ENCODE results near the gene FRYL. TPM values are rescaled to one million over a fixed set of nuclear protein-coding genes. Genes with fewer than 3 reads are reported as not detected.
"Not testable (repeated sequence)": the region's sequence is repeated elsewhere in the genome, so short reads cannot be mapped to it uniquely, and the experiment has no call there.

The FRYL gene
- total RNA-seq, 1 donor from 2014 or later: 69.6 TPM

DNA sequence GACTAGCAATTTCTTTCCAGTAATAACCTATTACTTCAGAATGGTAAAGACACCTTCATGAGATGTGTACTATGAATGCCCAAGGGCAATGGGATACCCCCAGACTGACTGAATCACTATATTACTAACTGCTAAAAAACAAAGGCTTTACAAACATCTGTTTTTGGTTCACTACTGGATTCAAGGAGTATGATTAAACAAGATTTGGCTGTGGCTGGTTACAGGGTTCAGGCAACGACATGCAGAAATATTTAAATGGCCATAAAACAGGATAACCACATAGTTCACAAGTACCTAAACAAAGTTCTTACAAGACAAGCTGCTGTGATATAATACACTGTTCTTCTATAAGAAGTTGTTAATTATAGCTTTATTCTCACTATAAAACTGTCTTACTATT, 128.2 kb downstream of the FRYL start:
- no peaks in the 10 kb centered on the region for H3K9me3 Mint-ChIP-seq
- no peak overlapping the region for H3K4me3 Mint-ChIP-seq (ENCODE audit: low read depth)
- DNase-seq (ENCODE audit: low spot score): no peak
- H3K4me1 Mint-ChIP-seq (ENCODE audit: low read depth): peaks cover 48% of the 10 kb centered on the region
- H3K27me3 Mint-ChIP-seq (ENCODE audit: low read depth): no peaks in the 10 kb centered on the region
- no peak overlapping the region for H3K27ac Mint-ChIP-seq
- intact Hi-C loops (cut with micrococcal nuclease): no loop called here
- H3K36me3 Mint-ChIP-seq (ENCODE audit: low read depth): peaks cover 13% of the 10 kb centered on the region

DNA sequence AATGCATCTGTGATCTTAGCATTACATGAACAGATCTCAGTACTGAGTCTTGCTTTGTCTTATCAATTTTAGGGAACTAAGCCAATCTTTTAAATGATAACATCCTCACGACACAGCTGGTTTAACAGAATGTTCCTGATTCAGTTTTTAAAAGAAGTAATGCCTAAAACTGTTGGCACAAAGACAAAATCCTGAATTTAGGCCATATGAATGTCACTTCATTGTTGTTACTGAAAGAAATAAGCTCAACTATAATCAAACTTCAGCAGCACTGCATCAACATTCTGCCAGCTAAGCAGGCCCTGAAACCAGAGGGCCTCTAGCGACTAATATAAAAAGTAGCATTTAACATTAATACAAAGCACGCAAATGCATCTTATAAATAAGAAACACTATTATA, 130.6 kb downstream of the FRYL start:
- Mint-ChIP-seq H3K27me3 (ENCODE audit: low read depth) (no peaks in the 10 kb centered on the region), H3K27ac (no peak overlapping the region), H3K9me3 (no peaks in the 10 kb centered on the region), H3K36me3 (ENCODE audit: low read depth) (peaks cover 13% of the 10 kb centered on the region), H3K4me3 (ENCODE audit: low read depth) (no peak overlapping the region), H3K4me1 (ENCODE audit: low read depth) (peaks cover 37% of the 10 kb centered on the region)
- intact Hi-C loops (cut with micrococcal nuclease): no loop called here
- DNase-seq (ENCODE audit: low spot score): no peak

DNA sequence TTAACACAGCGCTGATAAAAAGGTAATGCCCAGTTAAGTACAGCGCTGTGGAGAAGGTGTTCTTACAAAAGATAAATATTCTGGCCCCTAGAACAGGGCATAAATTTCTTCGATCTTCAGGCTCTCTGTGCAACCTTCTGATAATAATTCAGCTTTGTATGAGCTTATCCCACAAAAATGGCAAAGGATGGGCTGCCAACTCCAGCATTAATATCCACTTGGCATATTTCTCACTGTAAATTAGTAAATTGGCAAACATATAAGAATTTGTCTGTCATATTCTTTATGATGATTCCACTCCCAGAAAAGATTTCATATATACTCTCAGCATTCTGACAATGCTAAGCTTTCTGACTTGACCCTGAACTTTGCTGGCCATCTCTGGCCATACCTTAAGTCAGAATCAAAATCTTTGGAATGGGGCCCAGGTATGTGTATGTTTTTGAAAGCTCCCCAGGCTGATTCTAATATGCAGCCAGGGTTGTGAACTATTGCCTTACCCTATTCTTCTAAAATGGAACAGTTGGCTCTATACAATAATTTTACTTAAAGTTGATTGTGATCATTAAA, 134.8 kb downstream of the FRYL start:
- Mint-ChIP-seq H3K27me3 (ENCODE audit: low read depth) (no peaks in the 10 kb centered on the region), H3K4me1 (ENCODE audit: low read depth) (peaks cover 8% of the 10 kb centered on the region)
- no peak for DNase-seq (ENCODE audit: low spot score)

DNA sequence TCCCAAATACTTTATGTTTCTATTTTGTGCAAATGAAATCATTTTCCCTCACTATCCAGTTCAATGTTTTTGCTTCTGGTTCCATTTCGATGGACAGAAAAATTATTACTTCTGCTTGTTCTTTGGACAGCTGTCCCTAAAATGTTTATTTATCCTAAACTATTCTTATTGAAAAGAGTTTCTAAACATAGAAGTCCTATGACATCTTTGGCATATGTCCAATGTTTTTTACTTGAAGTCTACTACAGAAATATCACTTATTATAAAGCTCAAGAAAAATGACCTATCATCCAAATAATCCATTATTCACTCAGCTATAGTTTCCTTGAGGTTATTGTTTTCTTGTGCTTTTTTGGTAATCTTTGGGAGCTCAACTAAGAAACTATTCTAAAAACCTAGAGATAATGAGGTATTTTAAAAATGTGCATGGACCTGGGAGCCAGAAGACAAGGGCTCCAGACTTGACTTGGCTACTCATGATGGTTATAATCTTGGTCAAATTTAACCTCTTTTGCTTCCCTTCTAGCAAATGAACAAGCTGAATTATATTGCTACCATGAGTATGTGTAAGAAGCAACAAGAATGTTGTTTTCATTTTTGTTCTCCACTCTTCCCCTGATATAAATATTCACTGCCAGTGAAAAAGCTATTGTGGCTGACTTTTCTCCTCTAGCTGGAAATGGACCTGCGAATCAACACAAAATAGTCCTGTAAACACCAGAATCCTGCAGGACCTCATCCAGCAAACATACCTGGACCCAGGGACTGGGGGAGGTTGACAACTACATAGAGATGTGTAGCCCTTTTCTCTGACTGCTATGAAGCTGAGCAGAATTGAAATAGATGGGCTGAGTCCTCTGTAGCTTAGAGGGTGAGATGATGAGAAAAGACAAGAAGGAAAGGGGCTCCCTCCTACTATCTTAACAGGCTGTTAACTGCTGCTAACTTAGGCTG, 137.4 kb downstream of the FRYL start:
- H3K4me1 Mint-ChIP-seq (ENCODE audit: low read depth): peaks cover 9% of the 10 kb centered on the region
- H3K27me3 Mint-ChIP-seq (ENCODE audit: low read depth): no peaks in the 10 kb centered on the region
- no peaks in the 10 kb centered on the region for H3K9me3 Mint-ChIP-seq
- peaks cover 11% of the 10 kb centered on the region for H3K36me3 Mint-ChIP-seq (ENCODE audit: low read depth)
- no peak overlapping the region for H3K4me3 Mint-ChIP-seq (ENCODE audit: low read depth)
- H3K27ac Mint-ChIP-seq: no peak overlapping the region
- intact Hi-C loops (cut with micrococcal nuclease): no loop called here
- no peak for DNase-seq (ENCODE audit: low spot score)

More for the DNA sequence above, 134.8 kb downstream of the FRYL start:
- no peaks in the 10 kb centered on the region for H3K9me3 Mint-ChIP-seq
- peaks cover 5% of the 10 kb centered on the region for H3K36me3 Mint-ChIP-seq (ENCODE audit: low read depth)
- intact Hi-C loops (cut with micrococcal nuclease): no loop called here
- H3K27ac Mint-ChIP-seq: no peak overlapping the region
- H3K4me3 Mint-ChIP-seq (ENCODE audit: low read depth): no peak overlapping the region

DNA sequence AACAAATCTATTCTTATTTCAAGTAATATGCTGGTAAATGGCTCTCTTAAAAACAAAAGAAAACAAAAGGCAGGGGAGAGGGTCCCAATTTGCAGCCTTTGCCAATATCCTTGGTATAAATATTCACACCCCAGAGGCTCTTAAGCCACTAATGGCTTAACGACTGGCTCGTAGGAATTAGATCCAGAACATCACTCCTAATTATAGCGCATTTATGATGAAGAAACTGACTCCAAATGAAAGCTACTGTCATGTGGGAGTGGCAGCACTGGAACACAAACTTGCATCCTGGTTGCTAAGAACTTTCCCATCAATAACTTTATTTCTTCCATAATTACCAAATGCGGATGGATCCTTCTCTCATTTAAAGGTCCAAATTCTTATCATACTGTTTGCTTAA, 138.7 kb downstream of the FRYL start:
- intact Hi-C loops (cut with micrococcal nuclease): no loop called here
- no peaks in the 10 kb centered on the region for H3K9me3 Mint-ChIP-seq
- no peaks in the 10 kb centered on the region for H3K27me3 Mint-ChIP-seq (ENCODE audit: low read depth)
- H3K27ac Mint-ChIP-seq: no peak overlapping the region
- H3K4me1 Mint-ChIP-seq (ENCODE audit: low read depth): peaks cover 14% of the 10 kb centered on the region
- H3K4me3 Mint-ChIP-seq (ENCODE audit: low read depth): no peak overlapping the region
- DNase-seq (ENCODE audit: low spot score): no peak
- peaks cover 11% of the 10 kb centered on the region for H3K36me3 Mint-ChIP-seq (ENCODE audit: low read depth)

DNA sequence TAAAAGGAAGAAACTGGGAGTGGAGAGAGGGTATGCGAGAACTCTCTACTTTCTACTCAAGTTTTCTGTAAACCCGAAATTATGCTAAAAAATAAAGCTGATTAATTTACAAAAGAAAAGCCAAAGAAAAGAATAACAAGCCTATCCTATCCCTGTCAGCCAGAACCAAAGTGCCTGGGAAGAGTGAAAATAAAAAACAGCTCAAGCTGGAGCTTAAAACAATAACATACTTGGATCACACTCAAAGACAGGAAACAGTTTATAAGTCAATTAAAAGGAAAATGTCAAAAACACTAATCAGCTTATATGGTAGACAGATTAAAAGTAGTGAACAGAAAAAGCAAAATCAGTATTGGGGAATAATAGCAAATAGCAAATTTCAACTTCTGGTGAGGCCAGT, 139.4 kb downstream of the FRYL start:
- Mint-ChIP-seq H3K9me3 (no peaks in the 10 kb centered on the region), H3K27ac (no peak overlapping the region)
- intact Hi-C loops (cut with micrococcal nuclease): no loop called here

DNA sequence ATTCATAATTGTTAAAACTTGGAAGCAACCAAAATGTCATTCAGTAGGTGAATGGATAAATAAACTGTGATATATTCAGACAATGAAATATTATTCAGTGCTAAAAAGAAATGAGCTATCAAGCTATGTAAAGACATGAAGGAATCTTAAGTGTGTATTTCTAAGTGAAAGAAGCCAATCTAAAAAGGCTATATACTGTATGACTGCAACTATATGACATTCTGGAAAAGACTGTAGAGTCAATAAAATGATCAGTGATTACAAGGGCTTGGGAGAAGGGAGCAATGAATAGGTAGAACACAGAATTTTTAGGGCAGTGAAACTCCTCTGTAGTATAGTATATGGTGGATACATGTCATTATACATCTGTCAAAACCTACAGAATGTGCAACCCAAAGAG, 139.9 kb downstream of the FRYL start:
- no peaks in the 10 kb centered on the region for H3K27me3 Mint-ChIP-seq (ENCODE audit: low read depth)
- H3K36me3 Mint-ChIP-seq (ENCODE audit: low read depth): peaks cover 11% of the 10 kb centered on the region
- intact Hi-C loops (cut with micrococcal nuclease): no loop called here
- H3K27ac Mint-ChIP-seq: no peak overlapping the region
- no peaks in the 10 kb centered on the region for H3K9me3 Mint-ChIP-seq
- peaks cover 16% of the 10 kb centered on the region for H3K4me1 Mint-ChIP-seq (ENCODE audit: low read depth)
- H3K4me3 Mint-ChIP-seq (ENCODE audit: low read depth): no peak overlapping the region
- no peak for DNase-seq (ENCODE audit: low spot score)

More for the DNA sequence above, 139.4 kb downstream of the FRYL start:
- no peak for DNase-seq (ENCODE audit: low spot score)
- Mint-ChIP-seq H3K36me3 (ENCODE audit: low read depth) (peaks cover 11% of the 10 kb centered on the region), H3K4me3 (ENCODE audit: low read depth) (no peak overlapping the region), H3K27me3 (ENCODE audit: low read depth) (no peaks in the 10 kb centered on the region), H3K4me1 (ENCODE audit: low read depth) (peaks cover 16% of the 10 kb centered on the region)

DNA sequence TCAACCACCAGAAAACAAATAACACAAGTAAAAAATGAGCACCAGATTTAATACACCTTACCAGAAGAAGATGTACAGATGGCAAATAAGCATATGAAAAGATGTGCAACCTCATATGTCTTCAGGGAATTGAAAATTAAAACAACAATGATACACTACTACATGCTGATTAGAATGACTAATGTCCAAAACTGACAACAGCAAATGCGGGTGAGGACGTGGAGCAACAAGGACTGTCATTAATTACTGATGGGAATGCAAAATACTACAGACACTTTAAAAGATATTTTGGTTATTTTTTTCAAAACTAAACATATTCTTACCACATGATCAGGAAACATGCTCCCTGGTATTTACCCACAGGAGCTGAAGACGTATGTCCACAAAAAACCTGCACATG, 140.3 kb downstream of the FRYL start:
- no peak for DNase-seq (ENCODE audit: low spot score)
- no peaks in the 10 kb centered on the region for H3K27me3 Mint-ChIP-seq (ENCODE audit: low read depth)
- no peak overlapping the region for H3K4me3 Mint-ChIP-seq (ENCODE audit: low read depth)
- intact Hi-C loops (cut with micrococcal nuclease): no loop called here
- no peaks in the 10 kb centered on the region for H3K9me3 Mint-ChIP-seq
- H3K27ac Mint-ChIP-seq: no peak overlapping the region
- H3K36me3 Mint-ChIP-seq (ENCODE audit: low read depth): peaks cover 11% of the 10 kb centered on the region
- peaks cover 16% of the 10 kb centered on the region for H3K4me1 Mint-ChIP-seq (ENCODE audit: low read depth)

DNA sequence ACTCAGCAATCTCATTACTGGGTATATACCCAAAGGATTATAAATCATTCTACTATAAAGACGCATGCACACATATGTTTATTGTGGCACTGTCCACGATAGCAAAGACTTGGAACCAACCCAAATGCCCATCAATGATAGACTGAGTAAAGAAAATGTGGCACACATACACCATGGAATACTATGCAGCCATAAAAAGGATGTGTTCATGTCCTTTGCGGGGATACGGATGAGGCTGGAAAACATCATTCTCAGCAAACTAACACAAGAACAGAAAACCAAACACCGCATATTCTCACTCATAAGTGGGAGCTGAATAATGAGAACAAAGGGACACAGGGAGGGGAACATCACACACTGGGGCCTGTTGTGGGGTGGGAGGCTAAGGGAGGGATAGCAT, 141.5 kb downstream of the FRYL start:
- H3K27me3 Mint-ChIP-seq (ENCODE audit: low read depth); H3K9me3 Mint-ChIP-seq; H3K4me3 Mint-ChIP-seq (ENCODE audit: low read depth); DNase-seq (ENCODE audit: low spot score); intact Hi-C loops (cut with micrococcal nuclease); H3K27ac Mint-ChIP-seq: not testable (repeated sequence)
- Mint-ChIP-seq H3K4me1 (ENCODE audit: low read depth) (peaks cover 16% of the 10 kb centered on the region), H3K36me3 (ENCODE audit: low read depth) (peaks cover 11% of the 10 kb centered on the region)

DNA sequence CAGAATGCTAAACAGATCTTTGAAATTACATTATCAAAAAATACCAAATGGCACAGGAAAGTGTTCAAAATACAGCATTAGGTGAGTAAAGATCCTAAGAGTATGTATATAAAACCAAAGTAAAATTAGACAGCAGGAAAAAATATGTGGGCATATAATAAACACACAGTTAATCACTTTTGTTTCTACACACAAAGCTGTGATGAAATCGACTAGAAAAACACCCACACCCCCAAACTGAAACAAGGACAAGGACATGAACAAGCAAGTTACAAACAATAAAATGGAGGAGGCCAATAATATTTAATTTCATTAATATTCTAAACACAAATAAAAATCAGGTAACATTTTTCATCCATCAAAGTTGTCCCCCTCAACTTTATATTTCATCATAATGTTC, 143.2 kb downstream of the FRYL start:
- no peak for DNase-seq (ENCODE audit: low spot score)
- Mint-ChIP-seq H3K9me3 (no peaks in the 10 kb centered on the region), H3K36me3 (ENCODE audit: low read depth) (peaks cover 11% of the 10 kb centered on the region), H3K4me3 (ENCODE audit: low read depth) (no peak overlapping the region), H3K27me3 (ENCODE audit: low read depth) (no peaks in the 10 kb centered on the region), H3K27ac (no peak overlapping the region), H3K4me1 (ENCODE audit: low read depth) (peaks cover 12% of the 10 kb centered on the region)
- intact Hi-C loops (cut with micrococcal nuclease): no loop called here

DNA sequence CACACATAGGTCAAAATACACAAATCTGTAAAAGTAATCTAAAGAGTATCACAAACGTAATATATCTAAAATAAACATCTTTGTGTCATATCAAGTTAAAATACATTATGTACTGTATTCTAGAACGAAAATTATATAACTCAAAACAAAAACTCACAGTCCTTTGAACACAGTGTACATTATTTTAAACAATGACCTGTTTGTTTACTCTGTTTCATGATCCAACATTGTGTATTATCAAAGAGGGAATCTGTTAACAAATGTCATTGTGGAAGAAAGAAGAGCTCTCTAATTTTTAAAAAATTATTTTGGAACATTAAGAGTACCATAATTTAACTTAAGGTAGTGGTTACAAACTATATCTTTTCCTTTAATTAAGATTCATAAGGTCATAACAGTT, 144.1 kb downstream of the FRYL start:
- H3K9me3 Mint-ChIP-seq: no peaks in the 10 kb centered on the region
- peaks cover 12% of the 10 kb centered on the region for H3K4me1 Mint-ChIP-seq (ENCODE audit: low read depth)
- no peaks in the 10 kb centered on the region for H3K27me3 Mint-ChIP-seq (ENCODE audit: low read depth)
- no peak for DNase-seq (ENCODE audit: low spot score)
- peaks cover 11% of the 10 kb centered on the region for H3K36me3 Mint-ChIP-seq (ENCODE audit: low read depth)
- intact Hi-C loops (cut with micrococcal nuclease): no loop called here
- H3K27ac Mint-ChIP-seq: no peak overlapping the region
- no peak overlapping the region for H3K4me3 Mint-ChIP-seq (ENCODE audit: low read depth)

DNA sequence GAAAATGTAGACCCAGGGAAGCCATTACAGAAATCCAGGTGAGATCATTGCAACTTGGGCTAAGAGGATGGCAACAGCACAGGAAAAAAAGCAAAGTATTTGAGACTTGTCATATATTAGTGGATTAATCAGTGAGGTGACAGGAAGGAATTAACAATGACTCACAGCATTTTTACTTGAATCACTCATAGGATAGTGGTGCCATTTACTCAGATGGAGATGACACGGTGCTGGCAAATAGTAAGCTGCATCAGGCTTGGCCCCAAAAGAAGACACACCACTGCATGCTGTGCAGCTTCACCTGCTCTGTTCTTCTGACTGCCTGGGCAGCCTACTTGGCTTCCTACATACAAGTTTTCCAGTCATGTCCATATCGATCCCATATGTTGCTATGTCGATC, 144.8 kb downstream of the FRYL start:
- no peak overlapping the region for H3K27ac Mint-ChIP-seq
- intact Hi-C loops (cut with micrococcal nuclease): no loop called here
- H3K4me3 Mint-ChIP-seq (ENCODE audit: low read depth): no peak overlapping the region
- no peaks in the 10 kb centered on the region for H3K27me3 Mint-ChIP-seq (ENCODE audit: low read depth)
- H3K9me3 Mint-ChIP-seq: no peaks in the 10 kb centered on the region
- DNase-seq (ENCODE audit: low spot score): no peak
- peaks cover 12% of the 10 kb centered on the region for H3K4me1 Mint-ChIP-seq (ENCODE audit: low read depth)
- H3K36me3 Mint-ChIP-seq (ENCODE audit: low read depth): peaks cover 14% of the 10 kb centered on the region

DNA sequence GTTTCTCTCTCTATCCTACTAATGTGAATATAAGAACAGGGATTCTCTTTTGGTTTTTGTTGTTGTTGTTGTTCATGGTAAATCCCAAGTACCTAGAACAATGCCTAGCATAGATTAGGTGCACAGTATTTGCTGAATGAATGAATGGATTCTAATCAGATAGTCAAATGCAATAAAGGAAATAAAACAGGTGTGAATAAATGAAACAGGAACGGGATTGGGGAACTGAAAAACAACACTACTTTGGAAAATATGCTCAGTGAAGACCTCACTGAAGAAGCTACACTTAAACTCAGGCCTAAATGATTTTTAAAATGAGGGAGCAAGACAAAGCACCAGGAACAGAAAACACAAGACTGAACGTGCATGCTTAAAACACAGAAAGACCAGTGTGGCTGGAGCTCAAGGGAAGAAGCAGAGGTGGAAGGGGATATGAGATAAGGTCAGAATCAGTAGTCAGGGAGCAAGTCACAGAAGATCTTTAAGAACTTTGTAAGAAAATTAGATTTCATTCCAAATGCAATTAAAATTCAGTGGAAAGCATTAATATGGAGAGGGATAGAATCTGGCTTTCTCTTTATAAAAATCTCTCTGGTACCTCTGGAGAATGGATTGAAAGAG, 145.3 kb downstream of the FRYL start:
- intact Hi-C loops (cut with micrococcal nuclease): no loop called here
- Mint-ChIP-seq H3K27ac (no peak overlapping the region), H3K4me1 (ENCODE audit: low read depth) (peaks cover 10% of the 10 kb centered on the region), H3K36me3 (ENCODE audit: low read depth) (peaks cover 13% of the 10 kb centered on the region), H3K4me3 (ENCODE audit: low read depth) (no peak overlapping the region), H3K27me3 (ENCODE audit: low read depth) (no peaks in the 10 kb centered on the region), H3K9me3 (no peaks in the 10 kb centered on the region)
- no peak for DNase-seq (ENCODE audit: low spot score)

All from activated T-helper 2 cell treated with anti-CD3 and anti-CD28 coated beads, Interferon-gamma antibody, Interleukin-2, Interleukin-4, amounts not matched to agents 10 μg/mL and 5 μg/mL and 100 μg/mL, durations not matched to agents 14 hours and 24 hours and 36 hours (primary cell).